HL-60/S4 treated with retinoic acid at 250 ng/mL for 4 days and 3 days (cell line): ENCODE results near the gene RAET1E.
"Not testable (repeated sequence)": the region's sequence is repeated elsewhere in the genome, so short reads cannot be mapped to it uniquely, and the experiment has no call there.

ENCODE experiments used
- in situ Hi-C: fragments of 300-500 bp; cut with MboI; formaldehyde crosslinking; loops from 2 replicates; pipeline ENCODE4 v1.7.0; 2022; ENCODE audit warnings: low sequenced_read_pairs

RAET1E gene

DNA sequence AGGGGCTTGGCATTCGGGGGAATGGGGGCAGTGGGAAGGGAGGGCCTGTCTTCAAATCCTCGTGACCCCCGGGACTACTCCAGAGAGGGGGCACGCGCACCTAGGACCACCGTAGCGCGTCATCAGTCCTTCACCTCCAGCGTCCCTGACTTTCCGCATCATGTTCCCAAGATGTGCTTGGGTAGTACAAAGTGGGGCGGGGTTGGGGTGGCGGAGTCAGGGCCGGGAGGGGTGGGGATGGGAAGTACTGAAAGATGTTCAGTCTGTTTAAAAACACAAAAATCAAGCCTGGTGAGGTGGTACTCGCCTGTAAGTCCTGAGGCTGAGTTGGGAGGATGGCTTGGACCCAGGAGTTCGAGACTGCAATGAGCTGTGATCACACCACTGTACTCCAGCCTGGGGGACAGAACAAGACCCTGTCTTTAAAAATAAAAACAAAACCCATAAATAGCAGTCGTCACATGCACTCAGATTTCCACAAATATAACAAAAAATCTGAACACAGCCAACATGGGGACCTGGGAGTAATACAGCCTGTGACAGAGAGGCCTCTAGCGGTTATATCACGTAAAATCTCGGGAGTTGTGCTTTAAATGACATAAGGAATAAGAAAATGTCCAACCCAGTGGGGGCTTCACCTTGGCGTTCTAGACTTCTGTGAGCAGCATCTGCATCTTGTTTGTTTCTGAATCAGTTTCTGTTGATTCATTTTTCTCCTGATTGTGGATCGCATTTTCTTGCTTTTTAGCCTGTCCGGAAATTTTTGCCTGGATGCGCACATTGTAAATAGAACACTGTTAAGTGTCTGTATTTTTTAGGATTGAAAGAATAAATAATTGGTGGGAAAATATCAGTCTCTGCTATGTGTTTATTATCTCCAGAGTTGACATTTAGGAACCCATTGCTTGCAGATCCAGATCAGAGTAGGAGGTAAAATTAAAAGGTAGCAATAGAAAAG lies 33.1 kb downstream of the RAET1E start:
- in situ Hi-C loops = no loop called here

DNA sequence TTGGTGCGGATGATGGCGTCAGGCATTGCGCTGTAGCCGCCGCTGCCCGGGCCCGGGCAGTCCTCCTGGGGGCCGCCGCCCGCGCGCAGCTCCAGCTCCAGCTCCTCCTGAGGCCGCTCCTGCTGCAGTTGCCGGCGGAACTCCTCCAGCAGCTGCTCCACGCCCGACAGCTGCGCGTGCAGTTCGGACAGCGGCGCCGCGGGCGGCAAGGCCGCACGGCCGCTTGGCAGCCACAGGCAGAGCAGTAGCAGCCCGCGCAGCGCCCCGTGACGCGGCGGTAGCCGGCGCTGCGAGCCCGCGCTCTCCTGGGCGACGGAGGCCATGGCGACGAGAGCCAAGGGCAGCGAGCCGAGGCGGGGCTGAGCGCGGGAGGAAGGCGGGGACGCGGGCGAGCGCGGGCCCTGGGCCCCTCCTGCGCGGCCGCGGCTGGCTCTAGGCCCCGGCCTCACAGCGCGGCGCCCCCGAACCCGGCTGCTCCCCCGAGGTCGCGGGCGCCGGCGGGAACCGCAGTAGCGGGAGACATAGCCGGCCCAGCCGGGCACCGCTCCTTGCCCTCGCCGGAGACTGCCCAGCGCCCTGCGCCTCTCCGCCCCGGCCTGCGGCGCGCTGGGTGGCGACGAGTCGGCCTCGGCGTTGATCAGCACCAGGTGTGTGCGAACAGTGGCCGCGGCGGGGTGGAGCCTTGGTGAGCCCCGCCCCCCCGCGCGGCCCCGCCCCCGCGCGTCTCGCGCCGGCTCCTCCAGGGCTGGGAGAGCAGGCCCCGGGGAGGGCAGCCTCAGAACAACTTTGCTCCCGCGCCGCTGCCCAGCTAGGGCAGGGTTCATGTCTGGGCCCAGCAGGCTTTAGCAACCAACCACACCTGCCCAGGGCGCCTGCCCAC lies 34.0 kb downstream of the RAET1E start, which contains the start of gene LRP11:
TSS of gene LRP11 (minus strand) at position 662 of the 880 bp plus-strand sequence. CDS start at position 323, 339 bp downstream.
- in situ Hi-C loops = no loop called here

DNA sequence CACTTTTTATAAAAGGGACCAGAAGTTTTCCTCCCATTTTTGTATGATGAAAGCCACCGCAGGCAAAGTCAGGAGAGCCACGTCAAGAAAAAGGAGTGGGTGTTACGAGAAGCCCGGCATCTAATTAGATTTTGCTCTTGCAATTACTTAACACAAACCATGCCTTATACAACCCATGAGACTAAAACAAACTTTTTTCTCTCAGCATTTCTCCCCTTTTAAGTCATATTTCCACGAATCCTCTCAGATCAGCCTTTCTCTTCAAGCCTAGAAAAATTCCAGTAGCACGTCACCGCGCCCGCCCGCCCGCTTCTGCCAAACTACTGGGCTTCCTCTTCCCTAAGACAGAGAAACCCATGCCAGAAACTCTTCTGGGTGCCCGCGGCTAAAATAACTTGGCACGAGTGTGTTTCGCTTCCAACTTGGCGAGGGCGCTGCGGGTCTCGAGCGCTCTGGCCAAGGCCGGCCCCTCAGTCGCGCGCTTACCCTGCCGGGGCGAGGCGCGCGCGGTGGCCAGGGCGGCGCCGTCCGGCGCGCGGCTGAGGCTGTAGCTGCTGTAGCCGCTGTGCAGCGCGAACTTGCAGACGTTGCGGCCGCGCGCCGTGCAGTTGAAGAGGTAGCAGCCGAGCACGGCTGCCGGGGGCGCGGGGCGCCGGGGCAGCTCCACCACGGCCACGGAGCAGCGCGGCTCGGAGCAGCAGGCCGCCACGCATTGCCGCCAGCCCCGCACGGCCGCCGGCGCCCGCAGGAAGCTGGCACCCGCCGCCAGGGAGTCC lies 34.8 kb downstream of the RAET1E start:
- in situ Hi-C loops = no loop called here

DNA sequence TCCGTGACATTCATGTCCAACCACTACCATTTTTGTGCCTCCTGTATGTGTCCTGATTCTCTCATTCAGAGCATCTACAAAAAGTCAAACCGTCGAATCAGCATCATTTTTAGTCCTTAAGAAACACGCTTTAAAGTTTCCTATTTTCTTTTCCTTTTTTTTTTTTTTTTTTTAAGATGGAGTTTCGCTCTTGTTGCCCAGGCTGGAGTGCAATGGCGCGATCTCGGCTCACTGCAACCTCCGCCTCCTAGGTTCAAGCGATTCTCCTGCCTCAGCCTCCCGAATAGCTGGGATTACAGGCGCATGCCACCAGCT lies 35.5 kb downstream of the RAET1E start:
- in situ Hi-C loops = not testable (repeated sequence)

DNA sequence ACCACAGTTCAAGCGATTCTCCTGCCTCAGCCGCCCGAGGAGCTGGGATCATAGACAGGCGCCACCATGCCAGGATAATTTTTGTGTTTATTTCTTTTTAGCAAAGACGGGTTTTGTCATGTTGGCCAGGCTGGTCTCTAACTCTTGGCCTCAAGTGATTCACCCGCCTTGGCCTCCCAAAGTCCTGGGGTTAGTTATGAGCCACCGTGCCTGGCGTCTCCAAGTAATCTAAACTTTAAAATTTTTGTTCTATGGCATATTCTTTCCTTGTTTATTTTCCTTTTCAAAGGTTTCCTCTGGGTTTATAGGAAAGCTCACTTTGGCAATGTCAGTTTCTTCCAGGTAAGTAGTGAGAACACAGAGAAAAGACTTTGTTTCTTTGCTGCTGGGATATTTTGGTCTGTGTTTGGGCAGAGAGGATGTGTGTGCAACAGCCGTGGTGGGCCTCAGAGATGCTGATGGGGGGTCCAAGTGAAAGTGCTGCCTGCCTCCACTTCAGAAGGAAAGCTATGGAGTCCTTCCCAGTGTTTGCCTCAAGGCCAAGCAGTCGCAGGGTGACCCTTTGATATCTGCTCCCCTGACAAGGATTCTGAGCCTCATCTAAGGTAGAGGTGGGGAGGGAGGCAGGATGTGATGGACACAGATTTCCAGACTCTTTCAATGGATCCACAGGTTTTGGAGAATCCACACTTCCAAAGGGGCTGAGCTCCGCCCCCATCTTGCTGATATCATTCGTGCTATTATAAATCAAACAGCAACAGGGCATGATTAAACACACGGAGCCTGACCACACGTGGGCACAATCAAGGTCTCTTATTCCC lies 36.1 kb downstream of the RAET1E start:
- in situ Hi-C loops = no loop called here

DNA sequence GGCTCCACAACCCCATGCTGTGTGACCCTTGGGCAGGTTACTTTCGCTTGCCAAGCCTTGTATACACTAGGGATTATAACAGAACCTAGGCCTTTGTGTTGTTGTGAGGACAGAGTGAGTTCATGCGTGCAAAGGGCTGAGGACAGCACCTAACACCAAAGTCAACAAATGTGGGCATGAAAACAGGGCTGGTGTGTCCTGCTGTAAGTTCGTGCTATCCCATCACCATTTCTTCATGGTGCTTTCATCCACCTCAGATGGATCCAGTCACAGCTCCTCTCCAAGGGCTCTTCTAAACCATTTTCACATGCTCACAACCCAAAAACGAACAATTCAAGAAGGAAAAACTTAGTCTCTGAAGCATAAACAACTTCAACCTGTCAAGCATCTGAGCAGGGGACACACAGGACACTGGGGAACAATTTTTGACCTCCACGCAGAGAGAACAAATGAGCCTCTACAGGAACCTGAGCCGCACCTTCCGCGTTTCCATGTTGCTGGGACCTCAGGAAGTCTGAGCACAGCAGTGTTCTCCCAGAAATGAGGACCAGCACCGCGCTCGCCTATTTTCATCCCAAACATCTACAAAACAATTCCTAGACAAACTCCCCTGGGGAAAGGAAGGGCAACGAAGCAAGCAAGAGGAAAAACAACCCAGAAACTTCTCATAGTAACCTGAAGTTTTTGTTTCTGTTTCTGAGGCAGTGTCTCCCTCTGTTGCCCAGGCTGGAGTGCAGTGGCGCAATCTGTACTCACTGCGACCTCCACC lies 36.9 kb downstream of the RAET1E start:
- in situ Hi-C loops = no loop called here

DNA sequence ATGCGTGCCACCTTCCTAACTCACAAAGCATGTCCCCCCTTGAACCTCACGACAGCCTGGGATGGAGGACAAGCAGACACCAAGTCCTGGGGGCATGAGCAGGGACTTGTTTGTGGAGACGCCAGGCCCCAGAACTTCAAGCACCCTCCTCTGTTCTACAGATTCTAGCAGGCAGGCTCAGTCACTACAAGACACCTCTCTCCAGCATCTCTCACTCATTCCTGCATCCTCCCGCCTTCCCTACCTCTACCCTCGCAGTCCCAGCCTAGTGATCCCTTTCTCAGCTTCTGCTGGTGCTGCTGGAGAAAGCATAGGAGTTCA lies 37.4 kb downstream of the RAET1E start:
- in situ Hi-C loops = no loop called here

DNA sequence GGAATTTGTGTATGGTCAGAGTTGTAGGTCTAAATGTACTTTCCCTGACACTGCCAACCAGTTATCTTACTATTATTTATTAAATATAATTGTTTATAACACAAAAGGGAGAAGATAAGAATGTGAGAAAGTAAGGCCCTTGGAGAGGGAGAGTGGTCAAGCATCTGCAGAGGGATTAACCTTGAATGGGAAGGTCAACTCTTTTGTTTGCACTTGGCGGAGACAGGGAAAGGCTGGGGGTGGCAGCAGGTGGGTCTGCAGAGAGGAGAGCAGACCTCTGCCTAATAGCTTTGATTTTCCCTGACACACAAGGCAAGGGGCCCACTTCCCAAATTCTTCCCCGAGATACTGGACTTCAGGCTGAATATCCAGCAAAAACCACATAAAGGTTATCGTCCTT lies 38.0 kb downstream of the RAET1E start:
- in situ Hi-C loops = no loop called here

DNA sequence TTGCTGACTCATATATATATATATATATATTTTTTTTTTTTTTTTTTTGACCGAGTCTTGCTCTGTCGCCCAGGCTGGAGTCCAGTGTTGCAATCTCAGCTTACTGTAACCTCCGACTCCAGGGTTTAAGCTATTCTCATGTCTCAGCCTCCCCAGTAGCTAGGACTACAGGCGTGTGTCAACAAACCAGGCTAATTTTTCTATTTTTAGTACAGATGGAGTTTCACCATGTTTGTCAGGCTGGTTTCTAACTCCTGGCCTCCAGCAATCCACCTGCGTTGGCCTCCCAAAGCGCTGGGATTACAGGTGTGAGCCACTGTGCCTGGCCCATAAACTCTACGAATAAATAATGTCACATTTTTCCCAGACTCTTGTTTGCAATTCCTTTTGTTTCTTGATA lies 38.5 kb downstream of the RAET1E start:
- in situ Hi-C loops = no loop called here

DNA sequence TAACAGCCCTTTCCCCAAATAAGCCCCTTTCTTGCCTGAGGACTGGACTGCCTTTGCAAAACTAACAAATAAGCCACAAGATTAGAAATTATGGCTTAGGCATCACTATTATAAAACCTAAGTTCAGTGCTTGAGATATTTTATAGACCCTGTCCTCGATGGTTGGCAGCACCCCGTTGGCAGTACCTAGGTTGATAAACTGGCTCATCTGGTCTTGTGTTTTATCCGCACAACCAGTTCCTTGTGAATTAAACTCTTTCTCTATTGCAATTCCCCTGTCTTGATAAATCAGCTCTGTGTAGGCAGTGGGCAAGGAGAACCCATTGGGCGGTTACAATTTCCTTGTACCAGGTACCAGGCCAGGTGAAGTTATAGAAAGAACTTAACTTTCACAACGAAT lies 40.4 kb downstream of the RAET1E start:
- in situ Hi-C loops = no loop called here

DNA sequence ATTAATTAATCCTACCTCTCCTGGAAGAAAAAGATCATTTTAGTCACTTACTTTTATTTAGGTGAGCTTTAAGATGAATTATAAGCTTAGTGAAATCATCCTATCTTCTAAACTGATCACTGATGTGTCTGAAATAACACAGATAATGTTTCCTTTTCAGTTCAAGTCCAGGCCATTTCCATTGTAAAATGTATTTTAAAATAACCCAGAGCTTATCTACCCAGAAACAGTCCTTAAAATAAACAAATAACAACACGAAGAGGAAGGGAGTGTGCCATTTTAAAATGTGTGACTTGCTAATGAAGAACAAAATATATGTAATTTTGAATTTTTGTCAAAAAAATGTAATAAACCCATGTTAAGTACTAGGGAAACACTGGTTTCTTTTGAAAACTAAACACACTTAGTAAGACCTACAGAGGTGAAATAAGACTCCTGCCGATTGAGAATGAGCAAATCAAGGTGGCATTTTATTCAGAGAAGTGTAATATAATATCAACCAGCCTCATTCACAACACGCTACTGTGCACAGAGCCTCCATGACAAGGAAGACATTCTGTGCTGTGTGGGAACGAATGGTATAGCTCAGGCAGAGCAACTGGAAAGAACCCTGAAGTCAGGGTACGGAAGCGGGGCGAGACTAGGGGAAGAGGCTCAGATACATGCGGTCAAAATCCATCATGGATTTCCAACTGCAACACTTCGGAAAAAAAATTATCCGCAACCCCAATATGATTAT lies 41.5 kb downstream of the RAET1E start:
- in situ Hi-C loops = no loop called here

DNA sequence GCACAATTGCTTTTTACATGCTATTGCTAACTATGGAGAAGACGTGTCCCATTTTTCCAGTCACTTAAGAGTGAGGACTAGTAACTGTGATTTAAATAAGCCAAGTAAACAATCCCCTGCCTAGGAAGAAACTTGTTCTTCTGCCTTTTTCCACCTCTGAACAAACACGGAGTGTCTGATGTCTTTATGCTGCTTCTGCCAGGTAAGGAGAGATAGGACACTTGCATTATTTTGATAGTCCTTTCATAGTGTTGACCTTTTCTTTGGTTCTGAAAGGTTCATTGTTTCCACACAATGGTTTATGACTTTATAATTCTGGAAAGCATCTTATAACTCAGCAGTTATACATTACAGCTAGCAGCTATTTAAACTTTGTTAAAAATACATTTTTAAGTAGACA lies 42.2 kb downstream of the RAET1E start:
- in situ Hi-C loops = no loop called here

DNA sequence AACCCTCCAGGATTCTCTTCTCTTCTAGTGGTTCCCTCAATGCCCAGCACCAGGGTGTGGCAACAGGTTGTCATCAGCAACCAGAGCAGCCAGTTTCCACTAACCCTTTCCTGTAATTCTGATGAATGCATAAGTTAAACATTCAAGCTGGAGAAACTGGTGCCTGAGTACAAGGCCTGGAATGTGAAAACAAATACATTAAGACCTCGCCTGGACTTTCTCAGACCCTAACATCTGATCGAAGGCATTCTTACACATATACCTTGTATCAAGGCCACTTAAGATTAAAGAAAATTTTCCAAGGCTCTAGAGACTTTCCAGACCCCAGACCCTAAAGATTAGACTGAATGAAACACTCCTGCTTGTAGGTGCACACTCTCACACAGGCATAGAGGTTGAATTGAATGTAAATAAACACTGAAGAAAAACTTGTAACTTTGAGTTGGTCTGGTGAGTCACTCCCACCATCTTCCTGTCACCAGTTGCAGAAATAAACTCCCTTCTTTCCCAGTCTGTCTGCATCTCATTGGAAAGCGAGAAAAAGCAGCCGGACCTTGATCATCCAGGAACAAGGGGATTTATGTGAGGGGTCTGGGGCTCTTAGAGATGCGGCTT lies 42.8 kb downstream of the RAET1E start:
- in situ Hi-C loops = no loop called here

DNA sequence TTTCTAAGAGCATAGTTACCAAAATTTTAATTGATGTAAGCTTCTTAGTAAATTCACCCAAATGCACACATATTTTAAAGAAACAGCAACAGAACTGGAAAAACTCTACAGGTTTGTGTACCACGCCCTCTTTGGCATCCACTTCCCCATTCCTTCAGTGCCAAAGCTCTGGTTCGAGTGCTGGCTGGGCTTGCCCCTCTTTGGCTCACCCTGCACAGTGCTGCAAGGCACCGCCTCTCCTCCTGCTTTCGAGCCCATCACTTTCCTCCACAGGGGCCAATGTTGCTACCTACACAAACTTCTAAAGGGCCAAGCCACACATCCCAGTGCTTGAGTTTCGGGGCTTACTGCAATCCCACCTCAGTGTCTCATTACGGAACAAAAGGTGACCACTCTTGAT lies 43.4 kb downstream of the RAET1E start:
- in situ Hi-C loops = no loop called here

DNA sequence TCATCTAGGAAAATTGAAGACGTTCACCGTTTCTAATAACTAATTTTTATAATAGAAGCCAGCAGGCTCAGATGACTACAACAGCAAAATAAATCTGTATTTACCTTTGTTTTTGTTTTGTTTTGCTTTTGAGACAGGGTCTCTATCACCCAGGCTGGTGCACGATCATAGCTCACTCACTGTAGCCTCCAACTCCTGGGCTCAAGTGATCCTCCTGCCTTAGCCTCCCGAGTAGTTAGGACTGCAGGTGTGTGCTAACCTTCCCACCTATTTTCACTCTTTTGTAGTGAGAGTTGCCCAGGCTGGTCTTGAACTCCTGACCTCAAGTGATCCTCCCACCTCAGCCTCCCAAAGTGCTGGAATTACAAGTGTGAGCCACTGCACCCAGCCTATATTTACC lies 43.9 kb downstream of the RAET1E start:
- in situ Hi-C loops = not testable (repeated sequence)

DNA sequence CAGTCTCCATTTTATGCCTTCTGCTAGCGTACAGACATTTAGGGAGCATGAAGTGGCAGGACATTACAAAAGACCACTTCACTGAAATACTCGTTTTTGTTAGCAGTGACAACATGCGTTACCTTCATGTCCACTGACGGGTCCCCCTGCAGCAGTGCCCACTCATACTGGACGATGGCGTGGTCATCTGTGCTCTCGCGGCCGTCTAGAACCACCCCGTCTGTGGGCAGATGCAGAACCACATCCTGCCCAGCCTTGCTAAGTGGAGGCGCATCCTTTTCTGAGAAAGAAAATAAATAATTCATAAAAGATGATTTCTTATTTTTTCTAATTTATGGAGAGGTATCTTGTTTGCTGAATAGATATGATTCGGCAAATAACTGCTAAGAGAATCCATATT lies 45.0 kb downstream of the RAET1E start:
- in situ Hi-C loops = no loop called here

DNA sequence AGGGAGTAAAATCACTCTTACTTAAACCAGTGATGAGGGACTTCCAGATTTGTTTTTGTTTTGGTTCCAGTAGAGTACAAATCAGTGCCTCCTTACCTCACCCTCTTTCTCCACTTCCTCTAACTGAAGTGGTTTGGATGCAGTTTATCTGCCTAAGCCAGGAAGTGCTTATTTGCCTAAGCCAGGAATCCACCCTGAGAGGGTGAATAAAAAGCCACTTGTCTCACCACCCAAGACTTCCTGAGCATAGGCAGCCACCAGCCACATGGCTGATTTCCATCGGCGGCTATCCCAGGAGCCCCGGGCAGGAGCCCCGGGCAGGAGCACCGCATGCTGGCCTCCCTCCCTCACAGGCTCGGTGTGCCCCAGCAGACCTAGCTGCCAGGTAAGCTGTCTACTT lies 45.7 kb downstream of the RAET1E start:
- in situ Hi-C loops = no loop called here

DNA sequence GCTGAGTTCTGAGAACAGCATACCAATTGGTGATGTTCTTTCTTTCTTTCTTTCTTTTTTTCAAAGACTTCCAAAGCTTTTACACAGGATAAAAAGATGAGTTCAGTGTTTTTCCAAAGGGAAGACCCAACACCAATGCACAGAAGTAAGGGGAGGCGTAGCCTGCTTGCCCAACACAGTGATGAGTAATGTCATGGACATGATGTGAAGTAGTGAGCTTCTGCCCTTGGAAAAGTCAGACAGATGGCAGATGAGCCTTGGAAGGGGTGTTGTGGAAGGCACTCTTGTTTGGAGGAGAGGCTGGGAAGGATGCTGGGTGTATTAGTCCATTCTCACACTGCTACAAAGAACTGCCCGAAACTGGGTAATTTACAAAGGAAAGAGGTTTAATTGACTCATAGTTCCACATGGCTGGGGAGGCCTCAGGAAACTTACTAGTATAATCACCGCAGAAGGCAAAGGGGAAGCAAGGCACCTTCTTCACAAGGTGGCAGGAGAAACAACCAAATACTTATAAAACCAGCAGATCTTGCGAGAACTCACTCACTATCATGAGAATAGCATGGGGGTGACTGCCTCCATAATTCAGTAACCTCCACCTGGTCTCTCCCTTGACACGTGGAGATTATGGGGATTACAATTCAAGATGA lies 46.3 kb downstream of the RAET1E start:
- in situ Hi-C loops = no loop called here
